Upper lobe of left lung (tissue), 6 donors: ENCODE data around the gene OSBPL10. TPM values are rescaled to one million over a fixed set of nuclear protein-coding genes. Genes with fewer than 3 reads are reported as not detected.

Source experiments
- ATAC-seq, 2 donors: fragments of 200-7000 bp; cut with Tn5 transposase; one replicate each; pipeline ENCODE4 v1.9.1; 2022; ENCODE audit warnings: mild to moderate bottlenecking in 2 of 2, moderate library complexity in 2 of 2; ENCODE audit not compliant: low FRiP score in 2 of 2
- DNase-seq, 2 donors: peaks; one replicate each; pipeline ENCODE4 v3.0.0-alpha.2; 2019 to 2020
- H3K27ac ChIP-seq, 4 donors: fragments of 200-600 bp; sonication (generic); one replicate each; pipeline ENCODE4 v1.5.1; 2016 to 2019
- H3K27me3 ChIP-seq, 4 donors: fragments of 200-600 bp; sonication (generic); one replicate each; pipeline ENCODE4 v1.5.1; 2017 to 2019
- H3K36me3 ChIP-seq, 4 donors: fragments of 200-600 bp; sonication (generic); one replicate each; pipeline ENCODE4 v1.5.1; 2016 to 2019
- H3K4me1 ChIP-seq, 4 donors: fragments of 200-600 bp; sonication (generic); one replicate each; pipeline ENCODE4 v1.5.1; 2018 to 2019
- H3K4me3 ChIP-seq, 4 donors: fragments of 200-600 bp; sonication (generic); one replicate each; pipeline ENCODE4 v1.5.1; 2017 to 2019; ENCODE audit warnings: mild to moderate bottlenecking in 2 of 4, moderate library complexity in 1 of 4
- H3K9me3 ChIP-seq, 4 donors: fragments of 200-600 bp; sonication (generic); one replicate each; pipeline ENCODE4 v1.5.1; 2018 to 2019
- EP300 ChIP-seq, 4 donors: sonication (generic); formaldehyde crosslinking; IDR thresholded peaks; one replicate each; pipeline ENCODE4 v1.5.1; 2017; ENCODE audit warnings: antibody characterized with exemption in 4 of 4, control low read depth in 2 of 4
- POLR2A ChIP-seq, 4 donors: fragments of 450-650 bp; IDR thresholded peaks; one replicate each; pipeline ENCODE4 v1.5.1; 2016 to 2017; ENCODE audit warnings: antibody characterized with exemption in 4 of 4, mild to moderate bottlenecking in 2 of 4
- POLR2AphosphoS5 ChIP-seq, 2 donors: sonication (generic); formaldehyde crosslinking; IDR thresholded peaks; one replicate each; pipeline ENCODE4 v1.5.1; 2017; ENCODE audit warnings: antibody characterized with exemption in 2 of 2
- WGBS, 2 donors: methylation state at CpG; one replicate each; pipeline ENCODE4 v1.1.5; 2017 to 2018; 5-methylcytosine and 5-hydroxymethylcytosine counted together
- total RNA-seq, 6 donors: library from RNA; depleted of rRNA in 4 of 6; stranded (reverse); fragments of >200 nt in 4 of 6; gene quantifications; one replicate each; pipeline versions ENCODE4 v1.1.0 to v1.2.1, GENCODE V29; 2016 to 2021
- TF ChIP-seq, protein P1 (sequence below), 6 experiments: fragments of 450-650 bp in 4 of 6; fragments of 200-600 bp in 2 of 6; sonication (generic) in 2 of 6; IDR thresholded peaks; one replicate each; pipeline ENCODE4 v1.5.1; 2016 to 2019; ENCODE audit warnings: antibody characterized with exemption in 6 of 6
- donor health status: DM: no; HTN: no; CAD: no; lungs with moderate emphysema.
- donor health status: DM: no; HTN: yes; CAD: no; lungs with severe emphysema.

Gene OSBPL10
- total RNA-seq, 6 donors from 2014 or later: 13.6 to 73.9 (median 24.4) TPM

DNA sequence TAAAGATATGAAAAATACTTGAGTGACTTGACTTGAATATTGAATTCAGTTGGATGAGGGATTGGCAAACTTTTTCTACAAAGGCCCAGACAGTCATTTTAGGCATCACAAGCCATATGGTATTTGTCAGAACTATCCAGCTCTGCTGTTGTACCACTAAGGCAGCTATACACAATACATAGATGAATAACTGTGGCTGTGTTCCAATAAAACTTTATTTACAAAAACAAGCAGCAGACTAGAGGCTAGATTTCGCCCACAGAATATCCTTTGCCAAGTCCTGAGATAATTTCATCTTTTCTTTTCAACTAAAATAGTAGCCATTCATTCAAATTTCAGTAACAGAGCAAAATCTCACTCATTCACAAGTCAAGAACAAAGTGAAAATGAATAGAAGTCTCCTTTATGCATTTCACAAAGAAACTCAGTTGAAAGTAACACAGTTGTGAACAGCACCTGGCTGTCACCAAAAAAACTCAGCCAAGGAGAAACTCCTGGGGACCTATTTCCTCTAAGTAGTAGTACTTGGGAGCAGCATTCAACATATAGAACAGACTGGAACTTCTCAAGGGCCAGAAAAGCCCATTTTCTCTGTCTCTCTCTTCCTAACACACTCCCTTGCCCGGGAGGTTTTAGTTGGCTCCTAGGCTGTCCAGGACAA is 56.3 kb downstream of the OSBPL10 start:
- no peak for TF ChIP-seq EP300 (IDR thresholded peaks at IDR 0.05)
- no peak for TF ChIP-seq POLR2AphosphoS5 (IDR thresholded peaks at IDR 0.05)
- TF ChIP-seq, protein P1, sequence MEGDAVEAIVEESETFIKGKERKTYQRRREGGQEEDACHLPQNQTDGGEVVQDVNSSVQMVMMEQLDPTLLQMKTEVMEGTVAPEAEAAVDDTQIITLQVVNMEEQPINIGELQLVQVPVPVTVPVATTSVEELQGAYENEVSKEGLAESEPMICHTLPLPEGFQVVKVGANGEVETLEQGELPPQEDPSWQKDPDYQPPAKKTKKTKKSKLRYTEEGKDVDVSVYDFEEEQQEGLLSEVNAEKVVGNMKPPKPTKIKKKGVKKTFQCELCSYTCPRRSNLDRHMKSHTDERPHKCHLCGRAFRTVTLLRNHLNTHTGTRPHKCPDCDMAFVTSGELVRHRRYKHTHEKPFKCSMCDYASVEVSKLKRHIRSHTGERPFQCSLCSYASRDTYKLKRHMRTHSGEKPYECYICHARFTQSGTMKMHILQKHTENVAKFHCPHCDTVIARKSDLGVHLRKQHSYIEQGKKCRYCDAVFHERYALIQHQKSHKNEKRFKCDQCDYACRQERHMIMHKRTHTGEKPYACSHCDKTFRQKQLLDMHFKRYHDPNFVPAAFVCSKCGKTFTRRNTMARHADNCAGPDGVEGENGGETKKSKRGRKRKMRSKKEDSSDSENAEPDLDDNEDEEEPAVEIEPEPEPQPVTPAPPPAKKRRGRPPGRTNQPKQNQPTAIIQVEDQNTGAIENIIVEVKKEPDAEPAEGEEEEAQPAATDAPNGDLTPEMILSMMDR (IDR thresholded peaks at IDR 0.05): no peak
- no peak for TF ChIP-seq POLR2A (IDR thresholded peaks at IDR 0.05)
- Histone ChIP-seq H3K4me3 (no peak overlapping the region), H3K36me3 (no peaks in the 10 kb centered on the region), H3K9me3 (peaks cover 0 to 6% (median 2%) of the 10 kb centered on the region in 4 donors), H3K27me3 (no peaks in the 10 kb centered on the region), H3K27ac (no peak overlapping the region), H3K4me1 (peaks cover 0 to 4% (median 0%) of the 10 kb centered on the region in 4 donors)
- DNase-seq (no peak), ATAC-seq (no peak)
- 89 to 93% methylated on average over 2 of the region's 2 CpGs for WGBS, 2 donors

GRCh38 chr3:31922962-31923361 is 58.1 kb downstream of the OSBPL10 start:
- TF ChIP-seq, protein P1 (IDR thresholded peaks at IDR 0.05): no peak
- TF ChIP-seq POLR2A (IDR thresholded peaks at IDR 0.05) (no peak), POLR2AphosphoS5 (IDR thresholded peaks at IDR 0.05) (no peak), EP300 (IDR thresholded peaks at IDR 0.05) (no peak)
- H3K4me1 ChIP-seq: peaks cover 0 to 4% (median 2%) of the 10 kb centered on the region in 4 donors
- ATAC-seq (no peak), DNase-seq (no peak)
- 59 to 61% methylated on average over 1 of the region's 1 CpG for WGBS, 2 donors
- no peaks in the 10 kb centered on the region for H3K27me3 ChIP-seq
- H3K4me3 ChIP-seq: no peak overlapping the region
- no peaks in the 10 kb centered on the region for H3K36me3 ChIP-seq
- H3K9me3 ChIP-seq: peaks cover 0 to 6% (median 2%) of the 10 kb centered on the region in 4 donors
- no peak overlapping the region for H3K27ac ChIP-seq

- H3K9me3 ChIP-seq: peaks cover 0 to 6% (median 2%) of the 10 kb centered on the region in 4 donors
- peaks cover 8 to 13% (median 11%) of the 10 kb centered on the region in 4 donors for H3K4me1 ChIP-seq
- no peaks in the 10 kb centered on the region for H3K36me3 ChIP-seq
- no peak overlapping the region for H3K27ac ChIP-seq
- DNase-seq (no peak), ATAC-seq (no peak)
- no peak overlapping the region for H3K4me3 ChIP-seq
- no peaks in the 10 kb centered on the region for H3K27me3 ChIP-seq
- 86 to 96% methylated on average over 4 of the region's 4 CpGs for WGBS, 2 donors
- TF ChIP-seq POLR2A (IDR thresholded peaks at IDR 0.05): no peak
- no peak for TF ChIP-seq EP300 (IDR thresholded peaks at IDR 0.05)
- no peak for TF ChIP-seq POLR2AphosphoS5 (IDR thresholded peaks at IDR 0.05)
- TF ChIP-seq, protein P1 (IDR thresholded peaks at IDR 0.05): no peak
Observed at GRCh38 chr3:31921837-31922236, 59.2 kb downstream of the OSBPL10 start.

- H3K36me3 ChIP-seq: no peaks in the 10 kb centered on the region
- WGBS, 2 donors: 100% methylated on average over 1 of the region's 1 CpG
- H3K4me3 ChIP-seq: no peak overlapping the region
- no peaks in the 10 kb centered on the region for H3K27me3 ChIP-seq
- ATAC-seq (no peak), DNase-seq (no peak)
- peaks cover 0 to 6% (median 2%) of the 10 kb centered on the region in 4 donors for H3K9me3 ChIP-seq
- H3K4me1 ChIP-seq: peaks cover 9 to 14% (median 11%) of the 10 kb centered on the region in 4 donors
- no peak overlapping the region for H3K27ac ChIP-seq
- TF ChIP-seq EP300 (IDR thresholded peaks at IDR 0.05): no peak
- no peak for TF ChIP-seq POLR2A (IDR thresholded peaks at IDR 0.05)
- TF ChIP-seq POLR2AphosphoS5 (IDR thresholded peaks at IDR 0.05): no peak
- TF ChIP-seq, protein P1 (IDR thresholded peaks at IDR 0.05): no peak
Observed at GRCh38 chr3:31920310-31920709, 60.8 kb downstream of the OSBPL10 start.

DNA sequence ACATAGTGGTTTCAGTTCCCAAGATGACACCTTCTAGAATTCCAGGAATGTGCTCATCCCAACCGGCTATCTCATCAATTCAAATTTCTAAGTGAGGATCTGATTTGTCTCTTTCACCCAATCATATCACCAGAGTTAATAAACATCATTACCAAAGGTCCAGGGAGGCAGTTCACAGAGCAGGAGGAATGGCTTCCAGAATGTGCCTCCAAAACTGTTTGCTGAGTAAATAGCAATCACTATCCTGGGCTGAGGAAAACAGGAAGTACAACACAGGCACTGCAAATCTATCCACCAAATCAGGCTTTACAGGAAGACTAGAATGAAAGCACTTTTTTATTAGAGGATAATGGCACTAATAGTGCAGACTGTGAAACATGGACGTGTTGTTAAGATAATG is 61.5 kb downstream of the OSBPL10 start:
- DNase-seq: no peak
- no peak for ATAC-seq
- H3K27me3 ChIP-seq: no peaks in the 10 kb centered on the region
- no peak overlapping the region for H3K4me3 ChIP-seq
- H3K27ac ChIP-seq: no peak overlapping the region
- peaks cover 0 to 6% (median 2%) of the 10 kb centered on the region in 4 donors for H3K9me3 ChIP-seq
- H3K4me1 ChIP-seq: peaks cover 9 to 14% (median 11%) of the 10 kb centered on the region in 4 donors
- H3K36me3 ChIP-seq: no peaks in the 10 kb centered on the region
- TF ChIP-seq POLR2A (IDR thresholded peaks at IDR 0.05) (no peak), POLR2AphosphoS5 (IDR thresholded peaks at IDR 0.05) (no peak), EP300 (IDR thresholded peaks at IDR 0.05) (no peak)
- TF ChIP-seq, protein P1 (IDR thresholded peaks at IDR 0.05): no peak
- 69 to 71% methylated on average over 2 of the region's 2 CpGs for WGBS, 2 donors
